ENCODE results near the gene RMND1. TPM values are rescaled to one million over a fixed set of nuclear protein-coding genes. Genes with fewer than 3 reads are reported as not detected.
A peak's percentile ranks its signal among the peaks of the same experiment; 100 is the strongest.

RMND1 gene
- polyA plus RNA-seq (2013, experiment 1 of 2), result 12.2 TPM
- 12.4 TPM for polyA plus RNA-seq (2013, experiment 2 of 2)

GRCh38 chr6:151451950-151452749, at the start of gene RMND1:
Gene RMND1, minus strand, starts transcription at chr6:151452126. Its CDS starts 6,315 bp downstream, at chr6:151445811.
- H3K23ac ChIP-seq (ENCODE audit: low read length), result no peak within 1 kb of the TSS
- H2BK15ac ChIP-seq (replicated peaks; ENCODE audit: low read depth), result no peak within 1 kb of the TSS
- peaks cover 15% of the 10 kb centered on the region for H3K79me2 ChIP-seq (ENCODE audit: control insufficient read depth, insufficient read depth, low read length)
- H3K4ac ChIP-seq (ENCODE audit: low read depth, low read length), result peak within 1 kb of the TSS; percentile 99
- DNase-seq, result peak; percentile 100
- H4K8ac ChIP-seq (ENCODE audit: low read depth, low read length), result peak within 1 kb of the TSS; percentile 81
- peak within 1 kb of the TSS; percentile 94 for H3K9ac ChIP-seq (ENCODE audit: low read length)
- peak within 1 kb of the TSS; percentile 67 for H2BK120ac ChIP-seq (ENCODE audit: low read depth, low read length)
- H3K4me2 ChIP-seq (ENCODE audit: low read length), result peak within 1 kb of the TSS; percentile 35
- H4K5ac ChIP-seq (ENCODE audit: low read length), result no peak within 1 kb of the TSS
- H2BK5ac ChIP-seq (ENCODE audit: low read length), result no peak within 1 kb of the TSS
- peaks cover 3% of the 10 kb centered on the region for H3K79me1 ChIP-seq (ENCODE audit: low read length)
- no peak within 1 kb of the TSS for H2AK5ac ChIP-seq (ENCODE audit: low read length)
- WGBS (ENCODE audit: extremely low coverage, insufficient coverage, low lambda C conversion rate), result no CpG with 5 or more reads among the region's 74 CpGs
- peak within 1 kb of the TSS; percentile 82 for H3K4me3 ChIP-seq (ENCODE audit: low read length)
- peak within 1 kb of the TSS; percentile 97 for H3K27ac ChIP-seq (ENCODE audit: low read depth, low read length)
- no peaks in the 10 kb centered on the region for H3K27me3 ChIP-seq (ENCODE audit: insufficient read depth, low read length, poor library complexity)
- peak within 1 kb of the TSS; percentile 98 for H3K18ac ChIP-seq (ENCODE audit: low read length)
- H3K56ac ChIP-seq (ENCODE audit: low read length), result peak within 1 kb of the TSS; percentile 97
- H3K4me1 ChIP-seq (ENCODE audit: control insufficient read depth, low read depth, low read length), result peaks cover 3% of the 10 kb centered on the region
- no peaks in the 10 kb centered on the region for H3K36me3 ChIP-seq (ENCODE audit: control insufficient read depth, insufficient read depth, low read length)

GRCh38 chr6:151499551-151499950, 47.6 kb upstream of the RMND1 start:
- H4K8ac ChIP-seq (ENCODE audit: low read depth, low read length), result no peak overlapping the region
- no peak overlapping the region for H3K4ac ChIP-seq (ENCODE audit: low read depth, low read length)
- no peak overlapping the region for H4K5ac ChIP-seq (ENCODE audit: low read length)
- H3K56ac ChIP-seq (ENCODE audit: low read length), result no peak overlapping the region
- H3K4me2 ChIP-seq (ENCODE audit: low read length), result no peak overlapping the region
- no peak overlapping the region for H3K27ac ChIP-seq (ENCODE audit: low read depth, low read length)
- H2BK15ac ChIP-seq (replicated peaks; ENCODE audit: low read depth), result no peak overlapping the region
- H3K36me3 ChIP-seq (ENCODE audit: control insufficient read depth, insufficient read depth, low read length), result no peaks in the 10 kb centered on the region
- WGBS (ENCODE audit: extremely low coverage, insufficient coverage, low lambda C conversion rate), result no CpG with 5 or more reads among the region's 5 CpGs
- no peak overlapping the region for H3K23ac ChIP-seq (ENCODE audit: low read length)
- no peak overlapping the region for H3K9ac ChIP-seq (ENCODE audit: low read length)
- no peaks in the 10 kb centered on the region for H3K79me1 ChIP-seq (ENCODE audit: low read length)
- H2BK5ac ChIP-seq (ENCODE audit: low read length), result no peak overlapping the region
- DNase-seq, result no peak
- no peaks in the 10 kb centered on the region for H3K4me1 ChIP-seq (ENCODE audit: control insufficient read depth, low read depth, low read length)
- H3K27me3 ChIP-seq (ENCODE audit: insufficient read depth, low read length, poor library complexity), result no peaks in the 10 kb centered on the region
- no peak overlapping the region for H3K4me3 ChIP-seq (ENCODE audit: low read length)
- no peak overlapping the region for H2AK5ac ChIP-seq (ENCODE audit: low read length)
- no peak overlapping the region for H3K18ac ChIP-seq (ENCODE audit: low read length)
- H2BK120ac ChIP-seq (ENCODE audit: low read depth, low read length), result no peak overlapping the region
- H3K79me2 ChIP-seq (ENCODE audit: control insufficient read depth, insufficient read depth, low read length), result no peaks in the 10 kb centered on the region

- no peaks in the 10 kb centered on the region for H3K4me1 ChIP-seq (ENCODE audit: control insufficient read depth, low read depth, low read length)
- H2AK5ac ChIP-seq (ENCODE audit: low read length), result no peak overlapping the region
- no peaks in the 10 kb centered on the region for H3K79me1 ChIP-seq (ENCODE audit: low read length)
- no peak overlapping the region for H4K5ac ChIP-seq (ENCODE audit: low read length)
- H2BK120ac ChIP-seq (ENCODE audit: low read depth, low read length), result no peak overlapping the region
- no peak overlapping the region for H3K4me2 ChIP-seq (ENCODE audit: low read length)
- no peak overlapping the region for H3K23ac ChIP-seq (ENCODE audit: low read length)
- no peak overlapping the region for H2BK5ac ChIP-seq (ENCODE audit: low read length)
- no peak overlapping the region for H3K18ac ChIP-seq (ENCODE audit: low read length)
- H3K56ac ChIP-seq (ENCODE audit: low read length), result no peak overlapping the region
- no peaks in the 10 kb centered on the region for H3K27me3 ChIP-seq (ENCODE audit: insufficient read depth, low read length, poor library complexity)
- no peak overlapping the region for H3K27ac ChIP-seq (ENCODE audit: low read depth, low read length)
- no peak for DNase-seq
- no peaks in the 10 kb centered on the region for H3K36me3 ChIP-seq (ENCODE audit: control insufficient read depth, insufficient read depth, low read length)
- H2BK15ac ChIP-seq (replicated peaks; ENCODE audit: low read depth), result no peak overlapping the region
- H3K4me3 ChIP-seq (ENCODE audit: low read length), result no peak overlapping the region
- H3K9ac ChIP-seq (ENCODE audit: low read length), result no peak overlapping the region
- no peak overlapping the region for H3K4ac ChIP-seq (ENCODE audit: low read depth, low read length)
- no peak overlapping the region for H4K8ac ChIP-seq (ENCODE audit: low read depth, low read length)
- no CpG with 5 or more reads among the region's 1 CpG for WGBS (ENCODE audit: extremely low coverage, insufficient coverage, low lambda C conversion rate)
- no peaks in the 10 kb centered on the region for H3K79me2 ChIP-seq (ENCODE audit: control insufficient read depth, insufficient read depth, low read length)
These were observed 46.4 kb upstream of the RMND1 start for GRCh38 chr6:151498327-151498726.

- Histone ChIP-seq H4K8ac (ENCODE audit: low read depth, low read length) (no peak overlapping the region), H3K4me2 (ENCODE audit: low read length) (no peak overlapping the region), H3K27ac (ENCODE audit: low read depth, low read length) (no peak overlapping the region), H3K56ac (ENCODE audit: low read length) (no peak overlapping the region), H3K23ac (ENCODE audit: low read length) (no peak overlapping the region), H3K79me2 (ENCODE audit: control insufficient read depth, insufficient read depth, low read length) (no peaks in the 10 kb centered on the region), H3K4me1 (ENCODE audit: control insufficient read depth, low read depth, low read length) (no peaks in the 10 kb centered on the region), H3K36me3 (ENCODE audit: control insufficient read depth, insufficient read depth, low read length) (no peaks in the 10 kb centered on the region), H3K79me1 (ENCODE audit: low read length) (no peaks in the 10 kb centered on the region), H2AK5ac (ENCODE audit: low read length) (no peak overlapping the region), H2BK5ac (ENCODE audit: low read length) (no peak overlapping the region), H3K27me3 (ENCODE audit: insufficient read depth, low read length, poor library complexity) (no peaks in the 10 kb centered on the region), H2BK120ac (ENCODE audit: low read depth, low read length) (no peak overlapping the region), H3K4me3 (ENCODE audit: low read length) (no peak overlapping the region), H4K5ac (ENCODE audit: low read length) (no peak overlapping the region), H3K9ac (ENCODE audit: low read length) (no peak overlapping the region), H3K4ac (ENCODE audit: low read depth, low read length) (no peak overlapping the region), H2BK15ac (replicated peaks; ENCODE audit: low read depth) (no peak overlapping the region), H3K18ac (ENCODE audit: low read length) (no peak overlapping the region)
- DNase-seq, result no peak
These were observed 46.0 kb upstream of the RMND1 start for GRCh38 chr6:151497905-151498304.

- no peak overlapping the region for H3K4me3 ChIP-seq (ENCODE audit: low read length)
- no peaks in the 10 kb centered on the region for H3K27me3 ChIP-seq (ENCODE audit: insufficient read depth, low read length, poor library complexity)
- no peak overlapping the region for H2BK15ac ChIP-seq (replicated peaks; ENCODE audit: low read depth)
These were observed 43.5 kb upstream of the RMND1 start for GRCh38 chr6:151495380-151495779.

GRCh38 chr6:151494936-151495320, 43.0 kb upstream of the RMND1 start:
- no peak overlapping the region for H3K9ac ChIP-seq (ENCODE audit: low read length)
- no peak overlapping the region for H3K4me3 ChIP-seq (ENCODE audit: low read length)
- no peaks in the 10 kb centered on the region for H3K4me1 ChIP-seq (ENCODE audit: control insufficient read depth, low read depth, low read length)
- peak overlapping the region; percentile 73 for H3K56ac ChIP-seq (ENCODE audit: low read length)
- H2AK5ac ChIP-seq (ENCODE audit: low read length), result no peak overlapping the region
- no peak overlapping the region for H3K27ac ChIP-seq (ENCODE audit: low read depth, low read length)
- no peaks in the 10 kb centered on the region for H3K36me3 ChIP-seq (ENCODE audit: control insufficient read depth, insufficient read depth, low read length)
- no peak overlapping the region for H4K8ac ChIP-seq (ENCODE audit: low read depth, low read length)
- no peak overlapping the region for H3K18ac ChIP-seq (ENCODE audit: low read length)
- no peak overlapping the region for H4K5ac ChIP-seq (ENCODE audit: low read length)
- H3K79me1 ChIP-seq (ENCODE audit: low read length), result no peaks in the 10 kb centered on the region
- H3K4me2 ChIP-seq (ENCODE audit: low read length), result peak overlapping the region; percentile 21
- DNase-seq, result no peak
- no peak overlapping the region for H2BK5ac ChIP-seq (ENCODE audit: low read length)
- no peak overlapping the region for H3K23ac ChIP-seq (ENCODE audit: low read length)
- no peak overlapping the region for H3K4ac ChIP-seq (ENCODE audit: low read depth, low read length)
- WGBS (ENCODE audit: extremely low coverage, insufficient coverage, low lambda C conversion rate), result no CpG with 5 or more reads among the region's 4 CpGs
- H2BK15ac ChIP-seq (replicated peaks; ENCODE audit: low read depth), result no peak overlapping the region
- no peaks in the 10 kb centered on the region for H3K27me3 ChIP-seq (ENCODE audit: insufficient read depth, low read length, poor library complexity)
- no peaks in the 10 kb centered on the region for H3K79me2 ChIP-seq (ENCODE audit: control insufficient read depth, insufficient read depth, low read length)
- no peak overlapping the region for H2BK120ac ChIP-seq (ENCODE audit: low read depth, low read length)

More at GRCh38 chr6:151495380-151495779, 43.5 kb upstream of the RMND1 start:
- Histone ChIP-seq H3K36me3 (ENCODE audit: control insufficient read depth, insufficient read depth, low read length) (no peaks in the 10 kb centered on the region), H4K5ac (ENCODE audit: low read length) (no peak overlapping the region), H3K4me2 (ENCODE audit: low read length) (no peak overlapping the region), H4K8ac (ENCODE audit: low read depth, low read length) (no peak overlapping the region), H3K9ac (ENCODE audit: low read length) (no peak overlapping the region), H3K23ac (ENCODE audit: low read length) (no peak overlapping the region), H2BK120ac (ENCODE audit: low read depth, low read length) (no peak overlapping the region), H3K4ac (ENCODE audit: low read depth, low read length) (no peak overlapping the region), H3K56ac (ENCODE audit: low read length) (no peak overlapping the region), H3K79me1 (ENCODE audit: low read length) (no peaks in the 10 kb centered on the region), H3K18ac (ENCODE audit: low read length) (no peak overlapping the region), H2AK5ac (ENCODE audit: low read length) (no peak overlapping the region), H3K79me2 (ENCODE audit: control insufficient read depth, insufficient read depth, low read length) (no peaks in the 10 kb centered on the region), H3K4me1 (ENCODE audit: control insufficient read depth, low read depth, low read length) (no peaks in the 10 kb centered on the region), H2BK5ac (ENCODE audit: low read length) (no peak overlapping the region), H3K27ac (ENCODE audit: low read depth, low read length) (no peak overlapping the region)
- no peak for DNase-seq
- WGBS (ENCODE audit: extremely low coverage, insufficient coverage, low lambda C conversion rate), result no CpG with 5 or more reads among the region's 9 CpGs
